Endothelial cell of umbilical vein (primary cell): ENCODE measurements around the gene EYS. TPM values are rescaled to one million over a fixed set of nuclear protein-coding genes. Genes with fewer than 3 reads are reported as not detected.

Experiments
- BruUV-seq: library from RNA; stranded (reverse); fragments of 400-500 nt; replicated peaks from 2 replicates; lab custom pipeline; 2021; lab: Mats Ljungman, UMichigan
- CTCF ChIA-PET: fragments of 300-600, 350-600 bp; sonication (Branson Sonifier 250); formaldehyde crosslinking; loops from one replicate; lab custom pipeline; 2021; ENCODE audit warnings: antibody characterized with exemption, inconsistent platforms; lab: Charles Lee
- POLR2A ChIA-PET: fragments of 300-600, 350-600 bp; sonication (Branson Sonifier 250); formaldehyde crosslinking; loops from one replicate; lab custom pipeline; 2021; ENCODE audit warnings: antibody characterized with exemption, inconsistent platforms; lab: Charles Lee
- DNase-seq: peaks from one replicate; pipeline ENCODE4 v3.0.0-alpha.2; 2011; ENCODE audit warnings: low read depth, low spot score
- FAIRE-seq: peaks from 2 replicates; lab custom pipeline; 2011; peaks lifted over from hg19 to GRCh38; lab: Jason Lieb, UNC
- H2AFZ ChIP-seq: 2 replicates; pipeline ENCODE4 v1.6.0; 2012; ENCODE audit warnings: low read depth, low read length, control low read depth, inconsistent platforms
- H3K27ac ChIP-seq: 2 replicates; pipeline ENCODE4 v1.5.1; 2011; ENCODE audit warnings: low read depth, mild to moderate bottlenecking, control low read depth, low read length, moderate library complexity; ENCODE audit not compliant: insufficient read depth
- H3K27me3 ChIP-seq, 2 experiments: 2 replicates each; pipeline versions ENCODE4 v1.6.0 to v1.6.1; 2011; ENCODE audit warnings: low read length in 2 of 2, mixed read lengths in 1 of 2; ENCODE audit not compliant: control insufficient read depth in 2 of 2, insufficient read depth in 2 of 2
- H3K36me3 ChIP-seq, 2 experiments: 2 replicates in 1 of 2; 3 replicates in 1 of 2; pipeline ENCODE4 v1.5.1; 2011; ENCODE audit warnings: low read length in 2 of 2, mild to moderate bottlenecking in 1 of 2, moderate library complexity in 1 of 2; ENCODE audit not compliant: control insufficient read depth in 2 of 2, insufficient read depth in 2 of 2; ENCODE audit errors: extremely low read depth in 1 of 2
- H3K4me1 ChIP-seq: 3 replicates; pipeline ENCODE4 v1.5.1; 2011; ENCODE audit warnings: mild to moderate bottlenecking, low read length; ENCODE audit not compliant: control insufficient read depth, insufficient read depth; ENCODE audit errors: extremely low read depth
- H3K4me2 ChIP-seq: 2 replicates; pipeline ENCODE4 v1.6.1; 2011; ENCODE audit warnings: low read length, control low read depth, mixed read lengths; ENCODE audit not compliant: insufficient read depth
- H3K4me3 ChIP-seq, 3 experiments: fragments of 200-600 bp in 1 of 3; sonication (generic), shearing (Covaris generic) in 1 of 3; replicated peaks in 1 of 3; 2 replicates each; pipeline ENCODE4 v1.5.1; 2011 to 2016; ENCODE audit warnings: control low read depth in 3 of 3, low read length in 3 of 3, mild to moderate bottlenecking in 2 of 3, inconsistent platforms in 1 of 3, low read depth in 1 of 3, moderate library complexity in 1 of 3; ENCODE audit not compliant: insufficient read depth in 1 of 3
- H3K79me2 ChIP-seq: 2 replicates; pipeline ENCODE4 v1.6.0; 2012; ENCODE audit warnings: low read length, inconsistent platforms; ENCODE audit not compliant: control insufficient read depth, insufficient read depth
- H3K9ac ChIP-seq: replicated peaks from 2 replicates; pipeline ENCODE3; 2011; ENCODE audit warnings: low read length, control low read depth; ENCODE audit not compliant: insufficient read depth; ENCODE audit errors: extremely low read depth
- H3K9me1 ChIP-seq: replicated peaks from 3 replicates; pipeline ENCODE4 v1.6.0; 2011; ENCODE audit warnings: mild to moderate bottlenecking, low read length; ENCODE audit not compliant: control insufficient read depth, insufficient read depth; ENCODE audit errors: extremely low read depth
- H3K9me3 ChIP-seq: replicated peaks from 2 replicates; pipeline ENCODE4 v1.5.1; 2012; ENCODE audit warnings: low read length, inconsistent platforms; ENCODE audit not compliant: control insufficient read depth, insufficient read depth
- H4K20me1 ChIP-seq: replicated peaks from 2 replicates; pipeline ENCODE3; 2011; ENCODE audit warnings: mild to moderate bottlenecking, low read length; ENCODE audit not compliant: control insufficient read depth, insufficient read depth; ENCODE audit errors: extremely low read depth
- EZH2 ChIP-seq: IDR thresholded peaks from 2 replicates; pipeline ENCODE4 v1.6.1; 2012; ENCODE audit warnings: borderline replicate concordance, low read depth, mild to moderate bottlenecking, moderate library complexity, low read length, inconsistent platforms; ENCODE audit not compliant: severe bottlenecking
- FOS ChIP-seq: IDR thresholded peaks from 2 replicates; pipeline ENCODE4 v1.6.1; 2011; ENCODE audit warnings: mild to moderate bottlenecking, low read length, moderate library complexity, borderline replicate concordance; ENCODE audit not compliant: insufficient read depth
- GATA2 ChIP-seq: IDR thresholded peaks from 2 replicates; pipeline ENCODE4 v1.7.0; 2011; ENCODE audit warnings: low read depth, mild to moderate bottlenecking, moderate library complexity, mixed read lengths, low read length; ENCODE audit not compliant: insufficient read length, insufficient read depth
- JUN ChIP-seq: IDR thresholded peaks from 2 replicates; pipeline ENCODE4 v1.6.1; 2011; ENCODE audit warnings: borderline replicate concordance, low read depth; ENCODE audit not compliant: insufficient read length, insufficient read depth
- MYC ChIP-seq: IDR thresholded peaks from one replicate; pipeline ENCODE4 v1.6.1; 2011; ENCODE audit warnings: mild to moderate bottlenecking, low read depth, low read length
- POLR2A ChIP-seq: IDR thresholded peaks from 2 replicates; pipeline ENCODE4 v1.6.1; 2012; ENCODE audit warnings: low read depth, mild to moderate bottlenecking, control low read depth, low read length
- POLR2AphosphoS5 ChIP-seq: IDR thresholded peaks from 2 replicates; pipeline ENCODE4 v1.6.1; 2012; ENCODE audit warnings: low read depth, mild to moderate bottlenecking, control low read depth, low read length, moderate library complexity; ENCODE audit not compliant: insufficient read depth
- dilution Hi-C: fragments of 300-500 bp; cut with MboI; formaldehyde crosslinking; loops from one replicate; pipeline ENCODE4 v1.15.0; 2019; ENCODE audit warnings: low sequenced_read_pairs; ENCODE audit not compliant: extremely low pct_ligation_motif_present
- intact Hi-C: fragments of 100-400 bp; cut with micrococcal nuclease; formaldehyde crosslinking; loops from one replicate; pipeline ENCODE4 v1.10.0; 2022
- polyA plus RNA-seq, 4 experiments: library from polyadenylated mRNA; depleted of rRNA in 3 of 4; stranded (reverse) in 3 of 4; unstranded in 1 of 4; fragments of >200 nt; gene quantifications; 2 replicates each; pipeline versions ENCODE4 v1.2.1 to v1.2.3, GENCODE V29; 2011 to 2012; ENCODE audit warnings: missing spikeins in 1 of 4
- total RNA-seq: library from RNA; stranded (reverse); gene quantifications from 2 replicates; pipeline ENCODE4 v1.2.3, GENCODE V29; 2021
- TF ChIP-seq, protein P1 (sequence below), 2 donors: IDR thresholded peaks; 1 replicate in 1 of 2; 2 replicates in 1 of 2; pipeline ENCODE4 v1.5.1; 2011; ENCODE audit warnings: low read length in 2 of 2, mild to moderate bottlenecking in 2 of 2, moderate library complexity in 2 of 2, control low read depth in 1 of 2, inconsistent platforms in 1 of 2, low read depth in 1 of 2; ENCODE audit not compliant: insufficient read depth in 1 of 2; ENCODE audit errors: extremely low read depth in 1 of 2
- TF ChIP-seq, protein P2 (sequence below): IDR thresholded peaks from 2 replicates; pipeline ENCODE4 v1.6.1; 2011; ENCODE audit not compliant: insufficient read depth, insufficient read length

EYS gene
- total and polyA plus RNA-seq, 2 donors (not counting 3 experiments of a cell fraction or from before 2014, with no cell fraction given): 0.01 to 0.27 TPM

- Histone ChIP-seq H3K9me3 (no peaks in the 10 kb centered on the region), H3K27me3 (no peaks in the 10 kb centered on the region), H3K36me3 (no peaks in the 10 kb centered on the region), H3K79me2 (no peaks in the 10 kb centered on the region), H3K27ac (no peak overlapping the region), H3K9ac (no peak overlapping the region), H3K4me1 (no peaks in the 10 kb centered on the region), H3K9me1 (no peaks in the 10 kb centered on the region), H3K4me2 (no peak overlapping the region), H4K20me1 (no peaks in the 10 kb centered on the region), H3K4me3 (no peak overlapping the region), H2AFZ (peak overlapping the region; percentile 3)
- DNase-seq: peak; percentile 14
- TF ChIP-seq POLR2A (no peak), GATA2 (peak; percentile 13), JUN (no peak), FOS (peak; percentile 20)
- TF ChIP-seq, protein P1, sequence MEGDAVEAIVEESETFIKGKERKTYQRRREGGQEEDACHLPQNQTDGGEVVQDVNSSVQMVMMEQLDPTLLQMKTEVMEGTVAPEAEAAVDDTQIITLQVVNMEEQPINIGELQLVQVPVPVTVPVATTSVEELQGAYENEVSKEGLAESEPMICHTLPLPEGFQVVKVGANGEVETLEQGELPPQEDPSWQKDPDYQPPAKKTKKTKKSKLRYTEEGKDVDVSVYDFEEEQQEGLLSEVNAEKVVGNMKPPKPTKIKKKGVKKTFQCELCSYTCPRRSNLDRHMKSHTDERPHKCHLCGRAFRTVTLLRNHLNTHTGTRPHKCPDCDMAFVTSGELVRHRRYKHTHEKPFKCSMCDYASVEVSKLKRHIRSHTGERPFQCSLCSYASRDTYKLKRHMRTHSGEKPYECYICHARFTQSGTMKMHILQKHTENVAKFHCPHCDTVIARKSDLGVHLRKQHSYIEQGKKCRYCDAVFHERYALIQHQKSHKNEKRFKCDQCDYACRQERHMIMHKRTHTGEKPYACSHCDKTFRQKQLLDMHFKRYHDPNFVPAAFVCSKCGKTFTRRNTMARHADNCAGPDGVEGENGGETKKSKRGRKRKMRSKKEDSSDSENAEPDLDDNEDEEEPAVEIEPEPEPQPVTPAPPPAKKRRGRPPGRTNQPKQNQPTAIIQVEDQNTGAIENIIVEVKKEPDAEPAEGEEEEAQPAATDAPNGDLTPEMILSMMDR (IDR thresholded peaks at IDR 0.05; ENCODE audit: extremely low read depth in 1 of 2, insufficient read depth in 1 of 2, low read depth in 1 of 2, low read length in 2 of 2): no peak
- no TSS peak for BruUV-seq
- no peak for FAIRE-seq
- CTCF ChIA-PET: no interaction called here
- POLR2A ChIA-PET: no interaction called here
- dilution Hi-C loops (no loop called here), intact Hi-C loops (no loop called here)
These were observed 245.9 kb downstream of the EYS start for GRCh38 chr6:65461121-65461520.

GRCh38 chr6:65452333-65452732, 254.7 kb downstream of the EYS start:
- Histone ChIP-seq H3K36me3 (no peaks in the 10 kb centered on the region), H3K4me1 (no peaks in the 10 kb centered on the region), H3K4me3 (no peak overlapping the region), H4K20me1 (no peaks in the 10 kb centered on the region), H3K9me1 (no peaks in the 10 kb centered on the region), H3K4me2 (no peak overlapping the region), H3K27me3 (no peaks in the 10 kb centered on the region), H3K9me3 (no peaks in the 10 kb centered on the region), H2AFZ (no peak overlapping the region), H3K79me2 (no peaks in the 10 kb centered on the region), H3K27ac (no peak overlapping the region), H3K9ac (no peak overlapping the region)
- intact Hi-C loops (no loop called here), dilution Hi-C loops (no loop called here)
- no peak for FAIRE-seq
- DNase-seq: no peak
- POLR2A ChIA-PET: no interaction called here
- TF ChIP-seq, protein P1 (IDR thresholded peaks at IDR 0.05; ENCODE audit: extremely low read depth in 1 of 2, insufficient read depth in 1 of 2, low read depth in 1 of 2, low read length in 2 of 2): no peak
- TF ChIP-seq POLR2AphosphoS5 (no peak), MYC (no peak), FOS (no peak), GATA2 (no peak), EZH2 (no peak), JUN (no peak), POLR2A (no peak)
- TF ChIP-seq, protein P2, sequence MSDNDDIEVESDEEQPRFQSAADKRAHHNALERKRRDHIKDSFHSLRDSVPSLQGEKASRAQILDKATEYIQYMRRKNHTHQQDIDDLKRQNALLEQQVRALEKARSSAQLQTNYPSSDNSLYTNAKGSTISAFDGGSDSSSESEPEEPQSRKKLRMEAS: no peak
- CTCF ChIA-PET: no interaction called here
- no TSS peak for BruUV-seq
